Activated CD8-positive, alpha-beta T cell treated with anti-CD3 and anti-CD28 coated beads for 36 hours (primary cell): ENCODE measurements around the gene ATXN7. TPM values are rescaled to one million over a fixed set of nuclear protein-coding genes. Genes with fewer than 3 reads are reported as not detected.

Experiments used
- ATAC-seq: fragments of 200-7000 bp; cut with Tn5 transposase; one replicate; pipeline ENCODE4 v1.10.0; 2021; ENCODE audit warnings: mild to moderate bottlenecking, moderate library complexity
- CTCF ChIA-PET: fragments of 350-600 bp; sonication (Branson Sonifier 250); formaldehyde crosslinking; loops from one replicate; lab custom pipeline; 2021; ENCODE audit warnings: antibody characterized with exemption; lab: Charles Lee
- POLR2A ChIA-PET: fragments of 350-600 bp; sonication (Branson Sonifier 250); formaldehyde crosslinking; loops from one replicate; lab custom pipeline; 2021; ENCODE audit warnings: antibody characterized with exemption; lab: Charles Lee
- DNase-seq: peaks from one replicate; pipeline ENCODE4 v3.0.0-alpha.2; 2020
- H3K27ac Mint-ChIP-seq: one replicate; pipeline ENCODE4 v1.8.0; 2021; ENCODE audit warnings: mild to moderate bottlenecking, mixed read lengths
- H3K27me3 Mint-ChIP-seq: one replicate; pipeline ENCODE4 v1.8.0; 2021; ENCODE audit warnings: mixed read lengths
- H3K36me3 Mint-ChIP-seq: one replicate; pipeline ENCODE4 v1.8.0; 2021; ENCODE audit warnings: low read depth, mixed read lengths
- H3K4me1 Mint-ChIP-seq: one replicate; pipeline ENCODE4 v1.8.0; 2021; ENCODE audit warnings: low read depth, mixed read lengths
- H3K4me3 Mint-ChIP-seq: one replicate; pipeline ENCODE4 v1.8.0; 2021; ENCODE audit warnings: mild to moderate bottlenecking, moderate library complexity, mixed read lengths
- H3K9me3 Mint-ChIP-seq: one replicate; pipeline ENCODE4 v1.8.0; 2021; ENCODE audit warnings: mixed read lengths
- intact Hi-C: fragments of 100-400 bp; cut with micrococcal nuclease; formaldehyde crosslinking; loops from one replicate; pipeline ENCODE4 v1.10.0; 2022
- total RNA-seq, 2 experiments: library from RNA; stranded (reverse); gene quantifications; one replicate each; pipeline ENCODE4 v1.2.3, GENCODE V29; 2021
- TF ChIP-seq, protein P1 (sequence below): fragments of 200-600 bp; IDR thresholded peaks from one replicate; pipeline ENCODE4 v1.8.0; 2022; ENCODE audit warnings: antibody characterized with exemption, mild to moderate bottlenecking

ATXN7 gene
- total RNA-seq, 2 experiments from 2014 or later = 22.5 to 25.9 TPM

GRCh38 chr3:63934041-63934866, 70.6 kb downstream of the ATXN7 start:
- H3K27me3 Mint-ChIP-seq = no peaks in the 10 kb centered on the region
- DNase-seq (peak; percentile 61), ATAC-seq (peak; percentile 73)
- H3K4me3 Mint-ChIP-seq = peak overlapping the region; percentile 13
- CTCF ChIA-PET = interaction anchor here (1.0 to 1.6 kb wide), 2 partner anchors 22 to 30 kb away, joined by 3 read pairs; partner anchors contain the start of gene SCAANT1
- POLR2A ChIA-PET = interaction anchor here (1.1 kb wide), 1 partner anchor 10 kb away, joined by 3 read pairs; no protein-coding TSS in a partner anchor
- H3K9me3 Mint-ChIP-seq = no peaks in the 10 kb centered on the region
- intact Hi-C loops = no loop called here
- peaks cover 72% of the 10 kb centered on the region for H3K4me1 Mint-ChIP-seq
- H3K36me3 Mint-ChIP-seq = peaks cover 31% of the 10 kb centered on the region
- peak overlapping the region; percentile 75 for H3K27ac Mint-ChIP-seq
- TF ChIP-seq, protein P1, sequence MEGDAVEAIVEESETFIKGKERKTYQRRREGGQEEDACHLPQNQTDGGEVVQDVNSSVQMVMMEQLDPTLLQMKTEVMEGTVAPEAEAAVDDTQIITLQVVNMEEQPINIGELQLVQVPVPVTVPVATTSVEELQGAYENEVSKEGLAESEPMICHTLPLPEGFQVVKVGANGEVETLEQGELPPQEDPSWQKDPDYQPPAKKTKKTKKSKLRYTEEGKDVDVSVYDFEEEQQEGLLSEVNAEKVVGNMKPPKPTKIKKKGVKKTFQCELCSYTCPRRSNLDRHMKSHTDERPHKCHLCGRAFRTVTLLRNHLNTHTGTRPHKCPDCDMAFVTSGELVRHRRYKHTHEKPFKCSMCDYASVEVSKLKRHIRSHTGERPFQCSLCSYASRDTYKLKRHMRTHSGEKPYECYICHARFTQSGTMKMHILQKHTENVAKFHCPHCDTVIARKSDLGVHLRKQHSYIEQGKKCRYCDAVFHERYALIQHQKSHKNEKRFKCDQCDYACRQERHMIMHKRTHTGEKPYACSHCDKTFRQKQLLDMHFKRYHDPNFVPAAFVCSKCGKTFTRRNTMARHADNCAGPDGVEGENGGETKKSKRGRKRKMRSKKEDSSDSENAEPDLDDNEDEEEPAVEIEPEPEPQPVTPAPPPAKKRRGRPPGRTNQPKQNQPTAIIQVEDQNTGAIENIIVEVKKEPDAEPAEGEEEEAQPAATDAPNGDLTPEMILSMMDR = no peak

DNA sequence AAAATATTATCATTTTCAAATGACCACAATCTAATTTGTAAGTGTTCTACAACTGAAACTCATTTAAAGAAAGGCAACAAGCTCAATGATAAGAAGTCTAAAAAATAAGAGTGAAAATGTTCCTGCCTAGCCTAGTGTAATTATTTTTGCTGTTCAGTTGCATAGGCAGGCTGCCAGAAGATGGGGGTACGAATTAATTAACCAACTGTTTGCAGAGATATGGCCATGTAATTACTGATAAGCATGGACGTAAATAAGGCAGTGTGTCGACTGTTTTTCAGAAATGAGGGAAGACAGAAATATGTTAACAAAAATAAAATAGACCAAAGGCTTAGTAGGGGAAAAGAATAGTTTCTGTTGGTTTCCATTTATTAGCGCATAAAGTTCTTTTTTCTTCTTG, 73.3 kb downstream of the ATXN7 start:
- Mint-ChIP-seq H3K27ac (no peak overlapping the region), H3K27me3 (no peaks in the 10 kb centered on the region), H3K36me3 (peaks cover 36% of the 10 kb centered on the region), H3K4me1 (peaks cover 73% of the 10 kb centered on the region), H3K4me3 (no peak overlapping the region), H3K9me3 (no peaks in the 10 kb centered on the region)
- DNase-seq = no peak
- ChIA-PET CTCF (interaction anchor here (0.6 to 1.7 kb wide), 3 partner anchors 8 to 86 kb away, joined by 3 to 5 read pairs (median 3); partner anchors contain the start of gene PSMD6), POLR2A (interaction anchor here (1.0 kb wide), 1 partner anchor 22 kb away, joined by 4 read pairs; no protein-coding TSS in a partner anchor)
- intact Hi-C loops = no loop called here
- TF ChIP-seq, protein P1 = no peak
- ATAC-seq = no peak

DNA sequence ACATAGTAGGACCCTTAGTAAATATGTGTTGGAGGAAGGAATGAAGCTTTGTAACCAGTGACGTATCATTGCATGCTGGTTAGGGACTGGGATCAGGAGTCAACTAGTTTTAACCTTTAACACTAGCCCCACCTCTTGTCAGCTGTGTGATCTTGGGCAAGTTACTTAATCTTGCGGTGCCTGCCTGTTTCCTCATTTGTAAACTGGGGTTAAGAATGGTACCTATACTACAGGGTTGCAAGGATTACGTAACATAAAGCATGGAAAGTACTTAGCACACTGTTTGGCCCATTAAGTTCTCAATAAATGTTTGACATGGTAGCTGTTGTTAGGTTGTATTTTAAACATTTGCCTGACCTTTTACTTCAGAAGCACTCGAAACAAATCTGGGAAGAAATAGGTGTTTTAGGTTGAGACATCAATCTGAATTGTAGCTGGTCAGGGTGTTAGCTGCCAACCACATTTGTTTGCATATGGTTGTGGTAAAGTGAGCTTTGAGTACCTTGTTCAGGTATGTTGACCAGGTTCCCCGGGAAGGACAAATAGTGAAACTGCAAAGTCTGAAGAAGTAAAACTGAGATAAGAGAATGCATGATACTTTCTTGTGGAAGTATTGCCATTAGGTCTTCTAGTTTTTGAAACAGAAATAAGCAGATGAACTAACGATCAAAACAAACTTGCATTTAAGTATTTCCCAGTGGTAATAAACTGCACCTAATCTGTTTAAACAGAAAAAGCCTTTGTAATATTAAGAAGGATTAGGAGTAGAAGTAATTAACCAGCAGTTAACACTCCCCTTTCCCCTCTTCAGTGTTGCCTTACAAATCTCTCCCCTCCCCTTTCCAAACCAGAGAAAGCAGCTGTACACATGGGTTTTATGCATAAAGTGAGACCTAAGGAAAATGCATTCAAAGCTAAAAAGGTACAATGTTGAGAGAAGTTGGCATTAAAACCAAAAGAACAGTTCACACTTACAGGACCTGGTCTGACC, 74.3 kb downstream of the ATXN7 start:
- TF ChIP-seq, protein P1 = no peak
- Mint-ChIP-seq H3K27me3 (no peaks in the 10 kb centered on the region), H3K4me3 (no peak overlapping the region), H3K9me3 (no peaks in the 10 kb centered on the region), H3K4me1 (peaks cover 66% of the 10 kb centered on the region), H3K36me3 (peaks cover 38% of the 10 kb centered on the region), H3K27ac (no peak overlapping the region)
- POLR2A ChIA-PET = interaction anchor here (1.0 to 1.7 kb wide), 2 partner anchors 9 to 23 kb away, joined by 3 to 4 read pairs; no protein-coding TSS in a partner anchor
- intact Hi-C loops = no loop called here
- DNase-seq (no peak), ATAC-seq (no peak)
- CTCF ChIA-PET = interaction anchor here (0.9 to 1.7 kb wide), 4 partner anchors 19 to 86 kb away, joined by 3 to 5 read pairs (median 4); partner anchors contain the start of gene PSMD6

DNA sequence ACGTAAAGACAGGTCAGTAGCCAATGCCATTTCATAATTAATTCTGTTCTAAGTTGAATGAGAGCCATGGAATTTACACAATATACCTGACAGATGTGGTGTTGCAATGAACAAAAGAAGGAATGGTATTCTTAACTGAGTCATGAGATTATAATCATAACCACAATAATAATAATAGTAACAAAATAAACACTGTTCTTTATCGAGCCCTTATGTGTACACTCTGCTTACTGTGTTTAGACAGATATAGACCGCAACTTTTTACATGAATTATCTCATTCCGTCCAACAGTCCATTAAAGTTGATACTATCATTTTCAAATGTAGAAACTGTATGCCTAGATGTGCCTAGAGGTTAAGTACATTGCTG, 76.7 kb downstream of the ATXN7 start:
- TF ChIP-seq, protein P1 = no peak
- Mint-ChIP-seq H3K27ac (no peak overlapping the region), H3K4me3 (no peak overlapping the region), H3K27me3 (no peaks in the 10 kb centered on the region), H3K9me3 (no peaks in the 10 kb centered on the region), H3K36me3 (peaks cover 40% of the 10 kb centered on the region), H3K4me1 (peaks cover 58% of the 10 kb centered on the region)
- CTCF ChIA-PET = interaction anchor here (1.2 kb wide), 1 partner anchor 25 kb away, joined by 3 read pairs; no protein-coding TSS in a partner anchor
- no peak for DNase-seq
- ATAC-seq = no peak
- POLR2A ChIA-PET = no interaction called here
- intact Hi-C loops = no loop called here
